Right lobe of liver (tissue), 6 donors: ENCODE measurements around the gene ZDHHC9. TPM values are rescaled to one million over a fixed set of nuclear protein-coding genes. Genes with fewer than 3 reads are reported as not detected.

ENCODE experiments used
- ATAC-seq, 4 donors: fragments of 200-7000 bp; cut with Tn5 transposase; one replicate each; pipeline ENCODE4 v1.9.1; 2020; ENCODE audit warnings: mild to moderate bottlenecking in 4 of 4, moderate library complexity in 4 of 4
- DNase-seq, 3 donors: peaks; one replicate each; pipeline ENCODE4 v3.0.0-alpha.2; 2020
- H3K27ac ChIP-seq, 3 donors: fragments of 200-600 bp; one replicate each; pipeline ENCODE4 v1.8.0; 2022
- H3K27me3 ChIP-seq, 2 donors: fragments of 200-600 bp; one replicate each; pipeline ENCODE4 v1.8.0; 2022
- H3K36me3 ChIP-seq, 4 donors: fragments of 200-600 bp; sonication (generic) in 1 of 4; one replicate each; pipeline versions ENCODE4 v1.5.1 to v1.8.0; 2017 to 2022; ENCODE audit warnings: control low read depth in 1 of 4
- H3K4me1 ChIP-seq, 4 donors: fragments of 200-600 bp; sonication (generic) in 1 of 4; one replicate each; pipeline versions ENCODE4 v1.5.1 to v1.8.0; 2017 to 2022; ENCODE audit warnings: control low read depth in 1 of 4
- H3K4me3 ChIP-seq, 3 donors: fragments of 200-600 bp; one replicate each; pipeline ENCODE4 v1.8.0; 2022
- H3K9me3 ChIP-seq, 4 donors: fragments of 200-600 bp; sonication (generic) in 1 of 4; one replicate each; pipeline versions ENCODE4 v1.5.1 to v1.8.0; 2017 to 2022; ENCODE audit warnings: control low read depth in 1 of 4
- CTCF ChIP-seq, 4 donors: fragments of 200-600 bp in 3 of 4; fragments of 450-650 bp in 1 of 4; IDR thresholded peaks; one replicate each; pipeline versions ENCODE4 v1.5.1 to v1.8.0; 2016 to 2022; ENCODE audit warnings: antibody characterized with exemption in 4 of 4, mild to moderate bottlenecking in 2 of 4
- POLR2A ChIP-seq: fragments of 450-650 bp; IDR thresholded peaks from one replicate; pipeline ENCODE4 v1.6.1; 2017; ENCODE audit warnings: antibody characterized with exemption, mild to moderate bottlenecking
- WGBS: methylation state at CpG from one replicate; pipeline ENCODE4 v1.1.6; 2018; ENCODE audit warnings: low coverage, low lambda C conversion rate; ENCODE audit not compliant: insufficient coverage; ENCODE audit errors: missing lambda C conversion rate; 5-methylcytosine and 5-hydroxymethylcytosine counted together
- intact Hi-C, 2 donors: fragments of 100-400 bp; cut with DNase I; formaldehyde crosslinking; loops; one replicate each; pipeline versions ENCODE4 v1.11.2 to v1.14.1; 2022
- total RNA-seq, 6 experiments: library from RNA; depleted of rRNA in 2 of 6; stranded (reverse); fragments of >200 nt in 2 of 6; fragmentation: NEBNext Ultra II Directional in 3 of 6; extraction: Animal tissue kit (Norgen Biotek cat#: 25700) in 3 of 6; gene quantifications; one replicate each; pipeline versions ENCODE4 v1.1.0 to v1.2.4, GENCODE V29; 2016 to 2023
- donor health status: DM: no; HTN: yes; CAD: no.
- donor health status: DM: no; HTN: no; CAD: no.
- donor health status: DM: no; HTN: no; CAD: no.
- donor health status: DM: no; HTN: yes; CAD: no.
- donor health status: DM: no; HTN: yes; CAD: no.

The ZDHHC9 gene
- total RNA-seq, 6 experiments from 2014 or later = 30.8 to 41.8 (median 33.6) TPM

GRCh38 chrX:129813662-129814368 is 29.9 kb downstream of the ZDHHC9 start:
- Histone ChIP-seq H3K27me3 (no peaks in the 10 kb centered on the region), H3K4me3 (no peak overlapping the region), H3K27ac (no peak overlapping the region), H3K9me3 (no peaks in the 10 kb centered on the region), H3K4me1 (no peaks in the 10 kb centered on the region), H3K36me3 (no peaks in the 10 kb centered on the region)
- ATAC-seq (no peak), DNase-seq (no peak)
- no peak for TF ChIP-seq CTCF (IDR thresholded peaks at IDR 0.05)
- no peak for TF ChIP-seq POLR2A
- 52% methylated on average over 6 of the region's 6 CpGs for WGBS
- intact Hi-C loops = no loop called here

- intact Hi-C loops = no loop called here
- no peaks in the 10 kb centered on the region for H3K4me1 ChIP-seq
- DNase-seq (no peak), ATAC-seq (no peak)
- H3K27ac ChIP-seq = no peak overlapping the region
- WGBS = 59% methylated on average over 7 of the region's 7 CpGs
- no peak overlapping the region for H3K4me3 ChIP-seq
- H3K36me3 ChIP-seq = peaks cover 0 to 8% (median 3%) of the 10 kb centered on the region in 4 donors
- TF ChIP-seq CTCF (IDR thresholded peaks at IDR 0.05) = no peak
- no peaks in the 10 kb centered on the region for H3K27me3 ChIP-seq
- H3K9me3 ChIP-seq = no peaks in the 10 kb centered on the region
Measured at GRCh38 chrX:129808829-129809796, 34.6 kb downstream of the ZDHHC9 start.

GRCh38 chrX:129808158-129808828 is 35.4 kb downstream of the ZDHHC9 start:
- no peaks in the 10 kb centered on the region for H3K27me3 ChIP-seq
- H3K36me3 ChIP-seq = peaks cover 0 to 8% (median 3%) of the 10 kb centered on the region in 4 donors
- no peaks in the 10 kb centered on the region for H3K4me1 ChIP-seq
- no peaks in the 10 kb centered on the region for H3K9me3 ChIP-seq
- 17% methylated on average over 2 of the region's 2 CpGs for WGBS
- intact Hi-C loops = no loop called here
- no peak overlapping the region for H3K27ac ChIP-seq
- TF ChIP-seq CTCF (IDR thresholded peaks at IDR 0.05) (no peak), POLR2A (no peak)
- DNase-seq (no peak), ATAC-seq (peak in 3 of 4 donors; percentile 53 to 74 (median 59))
- H3K4me3 ChIP-seq = no peak overlapping the region

GRCh38 chrX:129804806-129805205 is 38.9 kb downstream of the ZDHHC9 start:
- DNase-seq = no peak
- no peak overlapping the region for H3K27ac ChIP-seq

More at GRCh38 chrX:129804806-129805205, 38.9 kb downstream of the ZDHHC9 start:
- 85% methylated on average over 4 of the region's 4 CpGs for WGBS
- intact Hi-C loops = no loop called here
- Histone ChIP-seq H3K27me3 (no peaks in the 10 kb centered on the region), H3K9me3 (no peaks in the 10 kb centered on the region), H3K4me1 (no peaks in the 10 kb centered on the region), H3K4me3 (no peak overlapping the region), H3K36me3 (peaks cover 0 to 8% (median 3%) of the 10 kb centered on the region in 4 donors)
- ATAC-seq = no peak
- TF ChIP-seq POLR2A (no peak), CTCF (IDR thresholded peaks at IDR 0.05) (no peak)
